Endothelial cell of umbilical vein (primary cell): Measurements from ENCODE around the gene RPL7L1. TPM values are rescaled to one million over a fixed set of nuclear protein-coding genes. Genes with fewer than 3 reads are reported as not detected.

Source experiments
- BruUV-seq: library from RNA; stranded (reverse); fragments of 400-500 nt; replicated peaks from 2 replicates; lab custom pipeline; 2021; lab: Mats Ljungman, UMichigan
- CTCF ChIA-PET: fragments of 300-600, 350-600 bp; sonication (Branson Sonifier 250); formaldehyde crosslinking; loops from one replicate; lab custom pipeline; 2021; ENCODE audit warnings: antibody characterized with exemption, inconsistent platforms; lab: Charles Lee
- POLR2A ChIA-PET: fragments of 300-600, 350-600 bp; sonication (Branson Sonifier 250); formaldehyde crosslinking; loops from one replicate; lab custom pipeline; 2021; ENCODE audit warnings: antibody characterized with exemption, inconsistent platforms; lab: Charles Lee
- DNase-seq: peaks from one replicate; pipeline ENCODE4 v3.0.0-alpha.2; 2011; ENCODE audit warnings: low read depth, low spot score
- FAIRE-seq: peaks from 2 replicates; lab custom pipeline; 2011; peaks lifted over from hg19 to GRCh38; lab: Jason Lieb, UNC
- H2AFZ ChIP-seq: 2 replicates; pipeline ENCODE4 v1.6.0; 2012; ENCODE audit warnings: low read depth, low read length, control low read depth, inconsistent platforms
- H3K27ac ChIP-seq: 2 replicates; pipeline ENCODE4 v1.5.1; 2011; ENCODE audit warnings: low read depth, mild to moderate bottlenecking, control low read depth, low read length, moderate library complexity; ENCODE audit not compliant: insufficient read depth
- H3K27me3 ChIP-seq, 2 experiments: 2 replicates each; pipeline versions ENCODE4 v1.6.0 to v1.6.1; 2011; ENCODE audit warnings: low read length in 2 of 2, mixed read lengths in 1 of 2; ENCODE audit not compliant: control insufficient read depth in 2 of 2, insufficient read depth in 2 of 2
- H3K36me3 ChIP-seq, 2 experiments: 2 replicates in 1 of 2; 3 replicates in 1 of 2; pipeline ENCODE4 v1.5.1; 2011; ENCODE audit warnings: low read length in 2 of 2, mild to moderate bottlenecking in 1 of 2, moderate library complexity in 1 of 2; ENCODE audit not compliant: control insufficient read depth in 2 of 2, insufficient read depth in 2 of 2; ENCODE audit errors: extremely low read depth in 1 of 2
- H3K4me1 ChIP-seq: 3 replicates; pipeline ENCODE4 v1.5.1; 2011; ENCODE audit warnings: mild to moderate bottlenecking, low read length; ENCODE audit not compliant: control insufficient read depth, insufficient read depth; ENCODE audit errors: extremely low read depth
- H3K4me2 ChIP-seq: 2 replicates; pipeline ENCODE4 v1.6.1; 2011; ENCODE audit warnings: low read length, control low read depth, mixed read lengths; ENCODE audit not compliant: insufficient read depth
- H3K4me3 ChIP-seq, 3 experiments: fragments of 200-600 bp in 1 of 3; sonication (generic), shearing (Covaris generic) in 1 of 3; replicated peaks in 1 of 3; 2 replicates each; pipeline ENCODE4 v1.5.1; 2011 to 2016; ENCODE audit warnings: control low read depth in 3 of 3, low read length in 3 of 3, mild to moderate bottlenecking in 2 of 3, inconsistent platforms in 1 of 3, low read depth in 1 of 3, moderate library complexity in 1 of 3; ENCODE audit not compliant: insufficient read depth in 1 of 3
- H3K79me2 ChIP-seq: 2 replicates; pipeline ENCODE4 v1.6.0; 2012; ENCODE audit warnings: low read length, inconsistent platforms; ENCODE audit not compliant: control insufficient read depth, insufficient read depth
- H3K9ac ChIP-seq: replicated peaks from 2 replicates; pipeline ENCODE3; 2011; ENCODE audit warnings: low read length, control low read depth; ENCODE audit not compliant: insufficient read depth; ENCODE audit errors: extremely low read depth
- H3K9me1 ChIP-seq: replicated peaks from 3 replicates; pipeline ENCODE4 v1.6.0; 2011; ENCODE audit warnings: mild to moderate bottlenecking, low read length; ENCODE audit not compliant: control insufficient read depth, insufficient read depth; ENCODE audit errors: extremely low read depth
- H3K9me3 ChIP-seq: replicated peaks from 2 replicates; pipeline ENCODE4 v1.5.1; 2012; ENCODE audit warnings: low read length, inconsistent platforms; ENCODE audit not compliant: control insufficient read depth, insufficient read depth
- H4K20me1 ChIP-seq: replicated peaks from 2 replicates; pipeline ENCODE3; 2011; ENCODE audit warnings: mild to moderate bottlenecking, low read length; ENCODE audit not compliant: control insufficient read depth, insufficient read depth; ENCODE audit errors: extremely low read depth
- EZH2 ChIP-seq: IDR thresholded peaks from 2 replicates; pipeline ENCODE4 v1.6.1; 2012; ENCODE audit warnings: borderline replicate concordance, low read depth, mild to moderate bottlenecking, moderate library complexity, low read length, inconsistent platforms; ENCODE audit not compliant: severe bottlenecking
- FOS ChIP-seq: IDR thresholded peaks from 2 replicates; pipeline ENCODE4 v1.6.1; 2011; ENCODE audit warnings: mild to moderate bottlenecking, low read length, moderate library complexity, borderline replicate concordance; ENCODE audit not compliant: insufficient read depth
- GATA2 ChIP-seq: IDR thresholded peaks from 2 replicates; pipeline ENCODE4 v1.7.0; 2011; ENCODE audit warnings: low read depth, mild to moderate bottlenecking, moderate library complexity, mixed read lengths, low read length; ENCODE audit not compliant: insufficient read length, insufficient read depth
- JUN ChIP-seq: IDR thresholded peaks from 2 replicates; pipeline ENCODE4 v1.6.1; 2011; ENCODE audit warnings: borderline replicate concordance, low read depth; ENCODE audit not compliant: insufficient read length, insufficient read depth
- POLR2A ChIP-seq: IDR thresholded peaks from 2 replicates; pipeline ENCODE4 v1.6.1; 2012; ENCODE audit warnings: low read depth, mild to moderate bottlenecking, control low read depth, low read length
- POLR2AphosphoS5 ChIP-seq: IDR thresholded peaks from 2 replicates; pipeline ENCODE4 v1.6.1; 2012; ENCODE audit warnings: low read depth, mild to moderate bottlenecking, control low read depth, low read length, moderate library complexity; ENCODE audit not compliant: insufficient read depth
- dilution Hi-C: fragments of 300-500 bp; cut with MboI; formaldehyde crosslinking; loops from one replicate; pipeline ENCODE4 v1.15.0; 2019; ENCODE audit warnings: low sequenced_read_pairs; ENCODE audit not compliant: extremely low pct_ligation_motif_present
- intact Hi-C: fragments of 100-400 bp; cut with micrococcal nuclease; formaldehyde crosslinking; loops from one replicate; pipeline ENCODE4 v1.10.0; 2022
- polyA plus RNA-seq, 4 experiments: library from polyadenylated mRNA; depleted of rRNA in 3 of 4; stranded (reverse) in 3 of 4; unstranded in 1 of 4; fragments of >200 nt; gene quantifications; 2 replicates each; pipeline versions ENCODE4 v1.2.1 to v1.2.3, GENCODE V29; 2011 to 2012; ENCODE audit warnings: missing spikeins in 1 of 4
- total RNA-seq: library from RNA; stranded (reverse); gene quantifications from 2 replicates; pipeline ENCODE4 v1.2.3, GENCODE V29; 2021
- TF ChIP-seq, protein P1 (sequence below): IDR thresholded peaks from 2 replicates; pipeline ENCODE4 v1.6.1; 2011; ENCODE audit not compliant: insufficient read depth, insufficient read length
- TF ChIP-seq, protein P2 (sequence below), 2 donors: IDR thresholded peaks; 1 replicate in 1 of 2; 2 replicates in 1 of 2; pipeline ENCODE4 v1.5.1; 2011; ENCODE audit warnings: low read length in 2 of 2, mild to moderate bottlenecking in 2 of 2, moderate library complexity in 2 of 2, control low read depth in 1 of 2, inconsistent platforms in 1 of 2, low read depth in 1 of 2; ENCODE audit not compliant: insufficient read depth in 1 of 2; ENCODE audit errors: extremely low read depth in 1 of 2

The RPL7L1 gene
- total and polyA plus RNA-seq, 2 donors (not counting 3 experiments of a cell fraction or from before 2014, with no cell fraction given) = 36.9 to 103 TPM

DNA sequence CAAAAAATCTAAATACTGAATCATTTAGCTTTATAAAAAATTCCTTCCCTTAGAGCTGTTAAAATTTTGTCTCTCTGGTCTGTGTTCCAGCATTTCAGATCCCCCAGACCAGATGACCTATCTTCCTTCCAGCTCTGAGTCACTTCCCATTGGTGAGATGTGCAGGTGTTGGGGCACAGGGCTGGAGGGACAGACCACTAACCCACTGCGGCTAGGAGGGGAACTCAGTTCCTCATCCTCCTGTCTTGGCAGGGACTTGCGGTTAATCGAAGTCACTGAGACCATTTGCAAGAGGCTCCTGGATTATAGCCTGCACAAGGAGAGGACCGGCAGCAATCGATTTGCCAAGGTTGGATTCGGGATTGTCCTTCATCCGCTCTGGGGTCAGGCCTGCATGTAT lies 55.9 kb downstream of the RPL7L1 start:
- DNase-seq (no peak), FAIRE-seq (no peak)
- TF ChIP-seq, protein P1, sequence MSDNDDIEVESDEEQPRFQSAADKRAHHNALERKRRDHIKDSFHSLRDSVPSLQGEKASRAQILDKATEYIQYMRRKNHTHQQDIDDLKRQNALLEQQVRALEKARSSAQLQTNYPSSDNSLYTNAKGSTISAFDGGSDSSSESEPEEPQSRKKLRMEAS = no peak
- TF ChIP-seq EZH2 (no peak), JUN (no peak), POLR2AphosphoS5 (no peak)
- TF ChIP-seq, protein P2, sequence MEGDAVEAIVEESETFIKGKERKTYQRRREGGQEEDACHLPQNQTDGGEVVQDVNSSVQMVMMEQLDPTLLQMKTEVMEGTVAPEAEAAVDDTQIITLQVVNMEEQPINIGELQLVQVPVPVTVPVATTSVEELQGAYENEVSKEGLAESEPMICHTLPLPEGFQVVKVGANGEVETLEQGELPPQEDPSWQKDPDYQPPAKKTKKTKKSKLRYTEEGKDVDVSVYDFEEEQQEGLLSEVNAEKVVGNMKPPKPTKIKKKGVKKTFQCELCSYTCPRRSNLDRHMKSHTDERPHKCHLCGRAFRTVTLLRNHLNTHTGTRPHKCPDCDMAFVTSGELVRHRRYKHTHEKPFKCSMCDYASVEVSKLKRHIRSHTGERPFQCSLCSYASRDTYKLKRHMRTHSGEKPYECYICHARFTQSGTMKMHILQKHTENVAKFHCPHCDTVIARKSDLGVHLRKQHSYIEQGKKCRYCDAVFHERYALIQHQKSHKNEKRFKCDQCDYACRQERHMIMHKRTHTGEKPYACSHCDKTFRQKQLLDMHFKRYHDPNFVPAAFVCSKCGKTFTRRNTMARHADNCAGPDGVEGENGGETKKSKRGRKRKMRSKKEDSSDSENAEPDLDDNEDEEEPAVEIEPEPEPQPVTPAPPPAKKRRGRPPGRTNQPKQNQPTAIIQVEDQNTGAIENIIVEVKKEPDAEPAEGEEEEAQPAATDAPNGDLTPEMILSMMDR (IDR thresholded peaks at IDR 0.05; ENCODE audit: extremely low read depth in 1 of 2, insufficient read depth in 1 of 2, low read depth in 1 of 2, low read length in 2 of 2) = no peak
- Histone ChIP-seq H3K4me2 (no peak overlapping the region), H3K9ac (no peak overlapping the region), H3K4me3 (no peak overlapping the region), H3K9me1 (no peaks in the 10 kb centered on the region), H3K79me2 (peaks cover 32% of the 10 kb centered on the region), H3K9me3 (no peaks in the 10 kb centered on the region), H2AFZ (no peak overlapping the region), H4K20me1 (no peaks in the 10 kb centered on the region), H3K4me1 (peaks cover 18% of the 10 kb centered on the region), H3K27me3 (no peaks in the 10 kb centered on the region), H3K36me3 (peaks cover 5 to 32% of the 10 kb centered on the region in 2 experiments), H3K27ac (no peak overlapping the region)
- ChIA-PET CTCF (no interaction called here), POLR2A (no interaction called here)
- no TSS peak for BruUV-seq
- dilution Hi-C loops = no loop called here
- intact Hi-C loops = no loop called here

DNA sequence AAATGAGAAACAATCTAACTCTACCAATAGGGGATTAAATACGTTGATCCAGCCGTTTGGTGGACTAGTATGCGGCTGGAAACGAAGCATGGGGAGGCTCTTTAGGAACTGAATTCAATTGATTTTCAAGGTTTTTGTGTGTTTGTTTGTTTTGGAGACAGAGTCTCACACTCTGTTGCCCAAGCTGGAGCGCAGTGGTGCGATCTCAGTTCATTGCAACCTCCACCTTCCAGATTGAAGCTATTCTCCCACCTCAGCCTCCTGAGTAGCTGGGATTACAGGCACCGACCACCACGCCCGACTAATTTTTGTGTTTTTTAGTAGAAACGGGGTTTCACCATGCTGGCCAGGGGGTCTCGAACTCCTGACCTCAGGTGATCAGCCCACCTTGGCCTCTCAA lies 57.0 kb downstream of the RPL7L1 start:
- no peak for TF ChIP-seq FOS
- no peak for TF ChIP-seq JUN
- TF ChIP-seq GATA2 = no peak
- TF ChIP-seq, protein P2 (IDR thresholded peaks at IDR 0.05; ENCODE audit: extremely low read depth in 1 of 2, insufficient read depth in 1 of 2, low read depth in 1 of 2, low read length in 2 of 2) = no peak
- TF ChIP-seq EZH2 = no peak
- no peak for TF ChIP-seq POLR2AphosphoS5
- TF ChIP-seq POLR2A = no peak
- no peak overlapping the region for H3K4me3 ChIP-seq
- POLR2A ChIA-PET = no interaction called here
- no peak overlapping the region for H3K27ac ChIP-seq
- no TSS peak for BruUV-seq
- peaks cover 9% of the 10 kb centered on the region for H3K4me1 ChIP-seq
- dilution Hi-C loops = no loop called here
- CTCF ChIA-PET = interaction anchor here (0.6 to 1.5 kb wide), 2 partner anchors 9 to 212 kb away, joined by 3 read pairs; no protein-coding TSS in a partner anchor
- peaks cover 5 to 38% of the 10 kb centered on the region in 2 experiments for H3K36me3 ChIP-seq
- no peaks in the 10 kb centered on the region for H3K9me3 ChIP-seq
- H3K4me2 ChIP-seq = no peak overlapping the region
- no peak overlapping the region for H2AFZ ChIP-seq
- H3K9me1 ChIP-seq = no peaks in the 10 kb centered on the region
- intact Hi-C loops = no loop called here
- FAIRE-seq (no peak), DNase-seq (no peak)
- no peak overlapping the region for H3K9ac ChIP-seq
- peaks cover 21% of the 10 kb centered on the region for H3K79me2 ChIP-seq
- H3K27me3 ChIP-seq = no peaks in the 10 kb centered on the region
- no peaks in the 10 kb centered on the region for H4K20me1 ChIP-seq
